SIG-M5 treated with dmso at 0.1 percent for 504 hours (cell line): ENCODE measurements around the gene BMPR1A.
"Not testable (repeated sequence)": the region's sequence is repeated elsewhere in the genome, so short reads cannot be mapped to it uniquely, and the experiment has no call there.

Experiments used
- DNase-seq: peaks from one replicate; lab custom pipeline; 2025; ENCODE audit not compliant: unreplicated experiment; lab: John Stamatoyannopoulos, UW

Gene BMPR1A

DNA sequence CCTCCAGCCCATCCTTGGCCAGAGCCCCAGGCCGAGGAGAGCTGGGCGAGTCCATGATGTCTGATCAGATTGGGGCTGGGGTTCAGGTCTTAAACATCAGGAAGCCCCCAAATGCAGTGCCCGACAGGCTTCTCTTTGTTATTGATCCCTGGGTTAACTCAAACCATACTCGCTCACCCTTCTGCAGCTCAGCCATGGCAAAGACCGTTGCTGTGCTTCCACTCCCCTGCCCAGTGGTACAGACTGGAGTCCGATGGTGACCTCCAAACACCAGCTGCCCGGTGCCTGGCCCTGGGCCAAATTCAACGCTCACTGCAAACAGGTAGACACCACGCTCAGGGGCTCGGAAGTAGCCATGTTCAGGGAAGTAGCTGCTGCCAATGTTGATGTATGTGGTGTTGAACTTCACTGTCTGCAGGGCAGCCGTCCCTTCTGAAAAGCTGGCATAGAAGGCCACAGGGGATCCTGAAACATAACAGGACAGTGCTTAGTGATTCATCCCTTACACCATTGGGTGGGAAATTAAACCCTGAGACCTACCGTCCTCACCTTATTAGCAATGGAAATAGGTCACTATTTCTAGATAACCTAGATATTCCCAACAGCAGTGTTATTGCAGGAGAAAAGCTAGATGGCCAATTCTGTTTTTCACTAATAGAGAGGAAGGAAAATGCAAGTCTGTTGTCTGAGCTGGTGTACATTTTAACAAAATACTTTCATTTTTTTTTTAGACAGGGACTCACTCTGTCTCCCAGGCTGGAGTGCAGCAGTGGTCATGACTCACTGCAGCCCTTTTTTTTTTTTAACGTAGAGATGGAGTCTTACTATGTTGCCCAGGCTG, 180.5 kb downstream of the BMPR1A start:
- DNase-seq: no peak

DNA sequence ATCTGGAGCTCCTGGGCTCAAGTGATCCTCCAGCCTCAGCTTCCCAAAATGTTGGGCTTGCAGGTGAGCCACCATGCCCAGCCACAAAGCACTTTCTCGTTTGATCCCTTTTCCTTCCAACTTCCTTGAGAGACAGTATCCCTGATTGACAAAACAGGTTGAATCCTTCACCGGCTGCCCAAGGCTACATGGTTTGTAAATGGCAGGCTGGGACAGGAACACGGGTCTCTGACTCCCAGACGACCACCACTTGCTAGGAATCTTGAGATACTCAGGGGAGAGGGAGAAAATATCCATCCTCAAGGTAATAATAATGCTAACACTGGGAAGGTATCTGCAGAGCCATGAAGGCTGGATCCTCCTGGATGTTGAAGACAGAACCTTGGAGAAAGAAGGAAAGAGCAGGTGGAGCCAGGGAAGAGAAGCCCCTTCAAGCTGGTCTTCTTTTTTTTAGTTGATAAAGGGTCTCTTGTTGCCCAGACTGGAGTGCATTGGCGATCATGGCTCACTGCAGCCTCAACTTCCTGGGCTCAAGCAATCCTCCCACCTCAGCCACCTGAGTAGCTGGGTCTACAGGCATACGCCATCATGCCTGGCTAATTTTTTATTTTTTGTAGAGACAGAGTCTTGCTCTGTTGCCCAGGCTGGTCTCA, 181.2 kb downstream of the BMPR1A start:
- no peak for DNase-seq

DNA sequence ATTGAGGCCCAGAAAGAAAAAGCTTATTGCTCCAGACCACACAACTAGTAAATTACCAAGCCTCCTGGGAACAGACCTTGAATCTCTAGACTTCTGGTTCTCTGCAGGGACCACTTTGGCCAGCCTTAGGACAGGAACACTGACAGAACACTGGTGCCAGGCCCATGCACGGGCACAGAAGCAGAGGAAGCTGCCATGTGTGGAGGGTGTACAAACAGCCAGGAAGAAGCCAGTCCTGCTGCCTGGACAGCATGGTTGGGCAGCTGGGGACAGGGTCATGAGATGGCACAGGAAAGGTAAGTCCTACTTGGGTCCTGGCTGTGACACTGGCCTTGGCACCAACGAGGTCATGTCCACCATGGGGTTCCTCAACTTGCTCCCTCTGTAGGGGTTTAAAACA, 181.8 kb downstream of the BMPR1A start:
- DNase-seq: no peak

DNA sequence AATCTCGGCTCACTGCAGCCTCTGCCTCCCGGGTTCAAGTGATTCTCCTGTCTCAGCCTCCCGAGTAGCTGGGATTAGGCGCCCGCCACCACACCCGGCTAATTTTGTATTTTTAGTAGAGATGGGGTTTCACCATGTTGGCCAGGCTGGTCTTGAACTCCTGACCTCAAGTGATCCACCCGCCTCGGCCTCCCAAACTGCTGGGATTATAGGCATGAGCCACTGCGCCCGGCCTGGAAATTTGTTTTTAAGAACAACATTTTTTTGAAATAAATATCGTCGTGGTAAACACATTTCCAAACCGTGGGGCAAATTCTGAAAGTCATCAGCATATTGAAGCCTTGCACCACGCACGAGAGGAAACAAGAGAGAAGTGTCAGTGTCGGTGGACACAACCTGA, 183.7 kb downstream of the BMPR1A start:
- DNase-seq: not testable (repeated sequence)

DNA sequence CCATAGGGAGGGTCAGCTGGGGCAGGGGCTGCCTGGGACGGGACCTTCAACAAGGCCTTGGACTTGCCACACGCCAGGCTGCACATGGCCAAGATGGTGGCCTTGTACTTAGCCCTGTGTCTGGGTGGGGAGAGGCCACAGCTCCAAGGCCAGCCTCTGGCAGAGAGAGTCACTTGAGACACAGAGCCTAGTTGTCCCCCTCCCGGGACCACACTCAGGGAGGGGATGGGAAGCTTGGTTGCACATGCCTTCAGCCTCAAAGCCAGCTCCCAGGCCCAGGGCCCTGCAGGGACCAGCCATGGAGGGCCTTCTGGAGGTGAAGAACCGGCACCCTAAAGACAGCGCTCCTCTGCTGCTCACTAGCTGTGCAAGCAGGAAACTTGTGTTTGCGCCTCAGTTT, 184.3 kb downstream of the BMPR1A start:
- no peak for DNase-seq

DNA sequence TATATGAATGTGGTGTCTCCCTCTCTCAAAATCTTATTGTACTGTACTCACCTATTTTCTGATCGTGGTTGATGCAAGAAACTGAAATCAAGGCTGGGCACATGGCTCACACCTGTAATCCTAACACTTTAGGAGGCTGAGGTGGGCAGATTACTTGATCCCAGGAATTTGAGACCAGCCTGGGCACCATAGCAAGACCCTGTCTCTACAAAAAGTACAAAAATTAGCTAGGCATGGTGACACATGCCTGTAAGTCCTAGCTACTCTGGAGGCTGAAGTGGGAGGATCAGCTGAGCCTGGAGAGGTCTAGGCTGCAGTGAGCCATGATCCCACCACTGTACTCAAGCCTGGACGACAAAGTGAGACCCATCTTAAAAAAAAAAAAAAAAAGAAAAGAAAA, 185.0 kb downstream of the BMPR1A start:
- no peak for DNase-seq

DNA sequence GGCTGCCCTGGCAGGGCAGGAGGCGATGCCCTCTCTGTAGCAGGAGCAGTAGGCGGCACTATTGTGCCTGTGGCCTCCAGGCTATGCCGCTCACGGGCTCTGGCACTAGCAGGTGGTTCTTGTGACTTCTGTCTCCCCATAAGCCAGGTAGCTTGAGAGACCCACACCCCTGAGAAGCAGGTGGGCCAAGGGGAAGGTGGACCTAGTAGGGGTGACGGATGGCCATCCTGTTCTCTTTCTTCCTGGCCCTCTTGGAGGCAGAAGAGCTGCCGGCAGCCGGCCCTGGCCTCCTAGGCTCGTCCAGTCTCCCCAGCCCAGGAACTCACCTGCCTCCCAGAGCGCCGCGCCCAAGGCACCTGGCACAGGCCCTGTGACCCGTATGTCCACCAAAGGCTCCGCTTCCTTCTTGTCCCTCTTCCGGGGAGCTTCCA, 185.6 kb downstream of the BMPR1A start:
- no peak for DNase-seq

DNA sequence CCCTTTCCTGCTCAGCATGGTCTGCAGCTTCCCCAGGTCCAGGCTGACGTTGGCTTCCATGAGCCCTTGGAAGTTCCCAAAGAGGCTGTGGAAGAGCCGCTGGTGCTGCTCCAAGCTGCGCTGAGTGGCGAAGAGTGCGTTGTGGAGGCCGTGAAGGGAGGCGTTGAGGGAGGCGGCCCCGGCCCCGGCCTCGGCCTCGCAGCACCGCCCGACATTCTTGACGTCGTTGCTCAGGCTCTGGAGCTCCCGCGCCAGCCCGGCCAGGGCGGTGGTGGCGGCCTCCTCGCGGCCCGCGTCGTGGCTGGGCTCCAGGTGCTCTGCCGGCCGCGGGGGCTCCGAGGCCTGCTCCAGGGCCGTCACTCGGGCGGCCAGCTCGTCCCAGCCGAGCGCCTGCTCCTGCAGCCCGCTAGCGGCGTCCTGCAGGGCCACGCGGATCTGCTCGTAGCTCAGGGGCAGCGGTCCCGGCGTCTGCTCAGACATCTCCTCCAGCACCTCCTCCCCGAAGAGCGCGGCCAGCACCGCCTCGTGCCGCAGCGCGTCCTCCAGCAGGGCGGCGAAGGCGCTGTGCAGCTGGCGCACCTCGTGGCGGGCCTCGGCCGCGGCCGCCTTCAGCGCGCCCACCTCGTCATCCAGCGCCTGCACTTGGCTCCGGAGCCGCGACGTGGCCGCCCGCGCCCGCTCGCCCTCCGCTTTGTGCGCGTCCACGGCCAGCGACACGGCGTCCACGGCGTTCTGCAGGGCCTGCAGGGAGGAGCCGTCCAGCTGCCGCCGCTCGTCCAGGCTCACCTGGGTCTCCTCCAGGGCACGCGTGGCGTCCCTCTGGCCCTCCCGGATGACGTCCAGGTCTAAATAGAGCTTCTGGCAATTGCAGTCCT, 186.3 kb downstream of the BMPR1A start:
- DNase-seq: no peak

DNA sequence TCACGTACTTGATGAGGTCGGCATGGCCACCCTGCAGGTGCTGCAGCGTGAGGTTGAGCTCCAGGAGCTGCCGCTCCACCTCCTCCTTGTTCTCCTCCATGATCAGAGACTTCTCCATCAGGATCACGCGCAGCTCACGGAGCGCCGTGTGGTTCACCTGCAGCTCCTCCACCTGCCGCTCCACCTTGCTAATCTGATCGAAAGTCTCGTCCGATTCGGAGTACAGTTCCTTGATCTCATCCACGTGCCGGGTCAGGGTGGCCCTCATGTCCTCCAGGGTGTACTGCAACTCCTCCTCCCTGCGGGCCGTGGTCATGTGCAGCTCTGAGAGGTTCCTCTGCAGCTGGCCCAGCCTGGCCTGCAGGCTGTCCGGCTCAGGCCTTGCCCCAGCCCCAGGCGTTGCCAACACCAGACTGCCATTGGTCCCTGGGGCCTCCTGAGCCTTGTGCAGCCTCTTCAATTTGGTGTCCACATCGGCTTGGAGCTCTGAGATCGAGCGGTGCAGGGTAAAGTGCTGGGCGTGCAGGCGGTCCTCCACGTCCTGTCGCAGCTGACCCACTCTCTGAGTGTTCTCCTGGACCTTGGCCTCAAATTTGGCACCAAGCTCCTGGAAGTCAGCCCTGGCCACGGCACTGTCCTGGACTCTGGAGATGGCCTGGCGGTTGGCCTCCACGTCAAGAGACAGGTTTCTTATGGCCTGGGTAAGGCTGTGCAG, 187.1 kb downstream of the BMPR1A start:
- DNase-seq: no peak

DNA sequence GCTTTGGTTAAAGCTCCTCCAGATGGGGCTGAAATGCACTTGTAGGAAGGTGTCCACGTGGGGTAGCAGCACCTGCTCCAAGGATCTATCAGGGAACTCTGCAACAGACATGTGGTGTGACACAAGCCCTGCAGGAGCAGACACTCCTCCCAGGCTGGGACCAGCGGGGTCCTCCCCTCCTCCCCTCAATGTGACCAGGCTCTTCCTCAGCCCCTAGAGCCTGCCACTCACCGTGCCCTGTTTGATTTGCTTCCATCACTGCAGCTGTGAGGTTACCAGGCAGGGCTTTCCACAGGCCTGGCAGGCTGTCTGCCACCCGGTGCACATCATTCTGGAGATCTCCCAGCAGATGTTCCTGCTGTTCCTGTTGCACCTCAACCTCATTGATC, 187.6 kb downstream of the BMPR1A start:
- no peak for DNase-seq

DNA sequence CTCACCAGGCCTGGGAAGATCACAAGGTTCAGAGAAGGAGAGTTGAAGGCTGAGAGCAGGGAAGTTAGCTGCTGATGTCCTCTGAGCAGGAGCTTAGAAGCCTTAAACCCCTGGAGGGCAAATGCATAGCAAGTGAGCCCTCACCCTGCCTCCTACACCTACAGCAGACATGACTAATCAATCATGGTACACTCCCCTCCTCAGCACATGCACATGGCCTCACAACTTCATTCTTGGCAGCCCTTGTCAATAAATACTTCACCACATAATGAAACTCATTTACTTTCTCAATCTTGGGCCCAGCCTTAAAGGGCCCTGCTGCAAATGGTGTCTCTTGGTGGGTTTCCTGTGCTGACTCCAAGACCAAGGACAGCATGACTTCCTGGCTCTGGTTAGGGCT, 188.1 kb downstream of the BMPR1A start:
- DNase-seq: no peak

DNA sequence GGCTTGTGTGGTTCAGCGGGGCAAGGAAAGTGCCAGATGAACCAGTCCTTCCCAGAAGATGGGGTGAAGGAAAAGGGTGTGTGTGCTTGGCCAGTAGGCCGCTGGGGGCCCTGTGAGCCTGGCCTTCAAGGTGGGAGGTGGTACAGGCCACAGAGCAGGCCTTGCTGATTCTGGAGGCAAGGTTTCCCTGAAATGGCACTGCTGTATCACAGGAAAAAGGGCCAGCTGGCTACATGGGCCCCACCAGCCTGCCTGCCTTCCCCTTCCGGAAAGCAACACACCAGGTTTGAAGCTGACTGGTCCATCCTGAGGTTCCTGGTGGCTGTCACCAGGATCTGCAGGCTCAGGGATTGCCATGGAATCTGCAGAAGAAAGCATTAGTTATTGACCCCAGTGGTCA, 188.5 kb downstream of the BMPR1A start:
- DNase-seq: no peak

DNA sequence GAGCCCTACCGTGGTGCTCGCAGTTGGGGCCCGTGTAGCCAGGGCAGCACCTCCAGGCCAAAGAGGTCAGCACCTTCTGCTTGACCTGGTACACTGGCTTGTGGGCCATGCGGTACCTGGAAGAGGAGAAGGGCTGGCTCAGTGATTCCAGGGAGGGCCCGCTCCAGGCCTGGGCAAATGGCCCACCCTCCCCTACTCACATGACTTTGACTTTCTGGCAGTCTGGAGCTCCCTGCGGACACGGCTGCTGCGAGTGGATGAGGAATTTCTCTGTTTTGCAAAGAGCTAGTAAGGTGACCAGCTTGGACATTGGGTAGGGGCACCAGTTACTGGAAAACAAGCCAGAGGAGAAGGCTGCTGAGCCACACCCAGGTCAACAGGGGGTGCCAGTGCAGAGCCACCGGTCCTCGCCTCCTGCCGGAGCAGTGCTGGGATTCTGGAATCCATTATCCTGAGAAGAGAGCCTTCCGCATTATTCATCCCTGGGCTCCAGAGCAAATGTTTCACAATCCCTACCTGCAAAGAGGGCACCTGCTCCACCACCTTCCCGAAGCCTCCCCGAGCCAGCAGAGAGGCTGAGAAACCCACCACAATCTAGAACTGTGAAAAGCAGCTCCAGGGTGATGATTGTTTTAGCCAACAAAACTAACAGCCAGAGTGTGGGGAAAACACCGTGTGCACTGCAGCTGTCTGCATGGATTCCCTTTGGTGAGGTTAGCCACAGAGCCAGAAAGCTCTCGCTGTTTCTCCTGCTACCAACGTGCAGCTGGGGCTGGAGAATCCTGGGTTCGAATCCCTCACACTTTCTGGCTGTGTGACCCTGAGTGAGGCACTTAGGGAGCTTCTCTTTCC, 189.2 kb downstream of the BMPR1A start:
- no peak for DNase-seq

DNA sequence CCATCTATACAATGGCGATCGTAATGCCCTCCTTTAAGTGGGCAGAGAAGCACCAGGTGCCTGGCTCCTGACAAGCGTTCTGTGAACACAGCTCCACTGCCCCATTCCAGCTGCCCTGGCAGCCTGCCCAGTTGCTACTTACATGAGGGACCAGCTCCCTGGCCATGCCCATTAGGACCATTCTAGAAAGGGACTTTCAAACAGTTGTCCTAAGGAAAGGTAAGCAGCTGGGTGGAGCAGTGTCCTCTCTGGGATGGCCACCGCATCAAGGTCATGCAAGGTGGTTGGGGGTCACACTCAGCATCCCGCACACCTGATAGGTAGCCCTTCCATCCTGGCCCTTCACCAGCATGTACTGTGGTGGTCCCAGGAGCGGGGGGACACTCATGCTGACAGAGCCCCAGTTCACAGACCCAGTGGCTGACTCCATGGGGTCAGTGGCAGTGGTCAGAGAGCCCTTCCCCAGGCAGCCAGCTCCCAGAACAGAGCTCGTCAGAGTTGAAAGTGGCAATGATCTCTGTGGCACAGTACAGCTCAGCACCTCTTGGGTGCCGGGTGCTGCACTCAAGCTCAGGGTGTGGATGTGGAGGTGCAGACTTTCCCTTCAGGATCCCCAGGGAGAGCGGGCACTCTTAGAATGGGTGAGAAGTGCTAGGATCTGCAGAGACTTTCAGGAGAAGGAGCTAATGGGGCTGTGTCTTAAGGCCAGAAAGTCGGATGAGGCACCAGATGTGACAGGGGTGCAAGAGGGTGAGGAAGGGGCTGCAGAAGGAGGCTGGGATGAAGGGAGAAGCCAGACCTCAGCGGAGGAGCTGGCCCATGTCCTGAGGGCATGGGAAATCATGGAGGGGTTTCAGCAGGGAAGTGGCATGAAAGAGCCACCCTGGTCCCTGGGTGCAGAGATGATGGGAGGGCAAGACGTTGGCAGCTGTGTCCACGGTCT, 190.1 kb downstream of the BMPR1A start:
- DNase-seq: no peak

DNA sequence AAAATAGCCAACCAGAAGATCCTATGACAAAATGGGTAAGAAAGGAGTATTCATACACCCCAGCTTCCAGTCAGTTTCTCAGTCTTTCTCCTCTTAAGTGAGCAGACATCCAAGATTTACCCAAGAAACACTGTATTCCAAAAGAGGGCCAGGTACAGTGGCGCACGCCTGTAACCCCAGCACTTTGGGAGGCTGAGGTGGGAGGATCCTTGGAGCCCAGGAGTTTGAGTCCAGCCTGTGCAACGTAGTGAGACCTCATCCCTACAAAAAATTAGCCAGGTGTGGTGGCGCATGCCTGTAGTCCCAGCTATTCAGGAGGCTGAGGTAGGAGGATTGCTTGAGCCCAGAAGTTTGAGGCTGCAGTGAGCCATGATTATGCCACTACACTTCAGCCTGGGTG, 191.4 kb downstream of the BMPR1A start:
- DNase-seq: not testable (repeated sequence)

DNA sequence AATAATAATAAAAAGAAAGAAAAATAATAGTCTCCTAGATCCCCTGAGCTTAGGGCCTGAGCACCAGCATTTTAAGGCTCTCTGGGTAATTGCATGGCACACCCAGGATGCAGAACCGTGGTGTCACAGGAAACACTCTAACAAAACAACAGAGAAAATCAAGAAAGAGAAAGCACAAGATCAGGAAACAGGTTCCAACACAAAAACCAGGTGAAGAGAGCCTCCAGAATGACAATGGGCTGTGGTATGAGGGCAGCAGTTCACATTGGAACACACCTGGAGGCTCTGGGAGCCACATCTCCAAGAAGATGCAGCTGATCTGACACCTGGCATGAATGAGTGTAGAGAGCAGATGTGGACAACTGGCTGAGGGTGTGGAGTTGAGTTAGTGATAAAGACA, 193.9 kb downstream of the BMPR1A start:
- no peak for DNase-seq

DNA sequence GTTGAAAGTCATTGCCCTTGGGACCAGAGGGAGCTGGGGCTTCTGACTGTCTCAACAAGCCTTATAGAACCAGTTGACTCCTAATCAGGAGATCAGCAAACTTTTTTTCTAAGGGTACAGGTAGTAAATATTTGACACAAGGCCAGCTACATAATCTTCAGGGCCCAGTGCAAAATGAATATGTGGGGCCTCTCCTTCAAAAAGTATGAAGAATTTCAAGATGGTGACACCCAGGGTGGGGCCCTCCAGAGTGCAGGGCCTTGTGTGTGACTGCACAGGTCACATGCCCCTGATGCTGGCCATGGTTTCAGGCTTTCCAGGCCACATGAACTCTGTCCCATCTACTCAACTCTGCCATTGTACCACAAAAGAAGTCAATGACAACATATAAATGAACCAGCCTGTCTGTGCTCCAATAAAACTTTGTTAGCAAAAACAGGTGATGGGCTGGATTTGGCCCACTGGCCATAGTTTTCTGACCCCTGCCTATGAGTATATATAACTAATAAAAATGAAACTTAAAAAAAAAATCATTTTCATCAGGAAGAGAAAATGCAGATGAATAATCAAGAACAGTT, 194.9 kb downstream of the BMPR1A start:
- no peak for DNase-seq

DNA sequence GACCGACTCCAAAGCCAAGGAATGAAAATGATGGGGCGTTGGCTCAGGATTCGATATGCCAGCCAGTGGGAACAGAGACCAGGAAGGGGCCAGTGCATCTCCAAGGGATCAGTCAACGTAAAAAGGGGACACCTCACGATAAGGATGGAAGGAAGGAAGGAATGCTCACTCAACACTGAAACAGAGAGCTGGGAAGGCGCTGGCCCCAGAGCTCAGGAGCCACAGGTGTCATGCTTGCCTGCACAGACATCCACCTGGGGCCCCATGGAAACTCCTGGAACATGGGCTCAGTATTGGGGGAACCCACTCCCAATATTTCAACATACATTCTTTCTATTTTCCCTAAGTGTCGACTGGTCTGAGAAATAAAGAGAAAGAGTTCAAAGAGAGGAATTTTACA, 195.7 kb downstream of the BMPR1A start:
- no peak for DNase-seq

DNA sequence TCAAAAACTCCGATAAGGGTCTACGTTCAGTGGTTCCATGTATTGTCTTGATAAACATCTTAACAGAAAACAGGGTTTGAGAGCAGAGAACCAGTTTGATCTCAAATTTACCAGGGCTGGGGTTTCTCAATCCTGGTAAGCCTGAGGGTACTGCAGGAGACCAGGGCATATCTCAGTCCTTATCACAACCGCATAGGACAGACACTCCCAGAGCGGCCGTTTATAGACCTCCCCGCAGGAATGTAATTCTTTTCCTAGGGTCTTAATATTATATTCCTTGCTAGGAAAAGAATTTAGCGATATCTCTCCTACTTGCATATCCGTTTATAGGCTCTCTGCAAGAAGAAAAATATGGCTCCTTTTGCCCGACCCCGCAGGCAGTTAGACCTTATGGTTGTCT, 196.3 kb downstream of the BMPR1A start:
- DNase-seq: not testable (repeated sequence)
